ENCODE results near the gene TADA2B.

The TADA2B gene

GRCh38 chr4:7043284-7044136 is at the start of gene TADA2B:
TADA2B (plus strand) TSS chr4:7043372; CDS start chr4:7043580, 208 bp downstream.
- peak within 1 kb of the TSS; percentile 56 for H3K4me3 ChIP-seq (ENCODE audit: low read length)
- H3K36me3 ChIP-seq (ENCODE audit: control insufficient read depth, insufficient read depth, low read length), result no peaks in the 10 kb centered on the region
- peaks cover 40% of the 10 kb centered on the region for H3K4me1 ChIP-seq (ENCODE audit: control insufficient read depth, insufficient read depth, low read length)
- H3K9me3 ChIP-seq (ENCODE audit: control insufficient read depth, low read length), result no peaks in the 10 kb centered on the region
- H3K27me3 ChIP-seq (ENCODE audit: control insufficient read depth, insufficient read depth, low read length), result no peaks in the 10 kb centered on the region
- peak within 1 kb of the TSS; percentile 89 for H3K9ac ChIP-seq (ENCODE audit: low read length)

- H3K27me3 ChIP-seq (ENCODE audit: control insufficient read depth, insufficient read depth, low read length), result no peaks in the 10 kb centered on the region
- H3K4me3 ChIP-seq (ENCODE audit: low read length), result no peak overlapping the region
- H3K4me1 ChIP-seq (ENCODE audit: control insufficient read depth, insufficient read depth, low read length), result peaks cover 27% of the 10 kb centered on the region
- H3K9me3 ChIP-seq (ENCODE audit: control insufficient read depth, low read length), result no peaks in the 10 kb centered on the region
- H3K36me3 ChIP-seq (ENCODE audit: control insufficient read depth, insufficient read depth, low read length), result peaks cover 4% of the 10 kb centered on the region
- H3K9ac ChIP-seq (ENCODE audit: low read length), result no peak overlapping the region
Measured at GRCh38 chr4:6996481-6996880, 46.7 kb upstream of the TADA2B start.

- H3K9ac ChIP-seq (ENCODE audit: low read length), result no peak overlapping the region
- no peak overlapping the region for H3K4me3 ChIP-seq (ENCODE audit: low read length)
- no peaks in the 10 kb centered on the region for H3K27me3 ChIP-seq (ENCODE audit: control insufficient read depth, insufficient read depth, low read length)
- H3K36me3 ChIP-seq (ENCODE audit: control insufficient read depth, insufficient read depth, low read length), result peaks cover 4% of the 10 kb centered on the region
- no peaks in the 10 kb centered on the region for H3K9me3 ChIP-seq (ENCODE audit: control insufficient read depth, low read length)
- H3K4me1 ChIP-seq (ENCODE audit: control insufficient read depth, insufficient read depth, low read length), result peaks cover 7% of the 10 kb centered on the region
Measured at GRCh38 chr4:6999172-7000086, 43.7 kb upstream of the TADA2B start.

- Histone ChIP-seq H3K36me3 (ENCODE audit: control insufficient read depth, insufficient read depth, low read length) (peaks cover 4% of the 10 kb centered on the region), H3K27me3 (ENCODE audit: control insufficient read depth, insufficient read depth, low read length) (no peaks in the 10 kb centered on the region), H3K9me3 (ENCODE audit: control insufficient read depth, low read length) (no peaks in the 10 kb centered on the region), H3K4me3 (ENCODE audit: low read length) (no peak overlapping the region), H3K4me1 (ENCODE audit: control insufficient read depth, insufficient read depth, low read length) (peaks cover 7% of the 10 kb centered on the region), H3K9ac (ENCODE audit: low read length) (no peak overlapping the region)
Measured at GRCh38 chr4:7000421-7001176, 42.6 kb upstream of the TADA2B start.

GRCh38 chr4:7001271-7001670 is 41.9 kb upstream of the TADA2B start:
- no peaks in the 10 kb centered on the region for H3K9me3 ChIP-seq (ENCODE audit: control insufficient read depth, low read length)
- no peak overlapping the region for H3K4me3 ChIP-seq (ENCODE audit: low read length)
- H3K27me3 ChIP-seq (ENCODE audit: control insufficient read depth, insufficient read depth, low read length), result no peaks in the 10 kb centered on the region
- H3K4me1 ChIP-seq (ENCODE audit: control insufficient read depth, insufficient read depth, low read length), result peaks cover 7% of the 10 kb centered on the region
- no peak overlapping the region for H3K9ac ChIP-seq (ENCODE audit: low read length)
- H3K36me3 ChIP-seq (ENCODE audit: control insufficient read depth, insufficient read depth, low read length), result peaks cover 4% of the 10 kb centered on the region

- H3K27me3 ChIP-seq (ENCODE audit: control insufficient read depth, insufficient read depth, low read length), result no peaks in the 10 kb centered on the region
- no peaks in the 10 kb centered on the region for H3K36me3 ChIP-seq (ENCODE audit: control insufficient read depth, insufficient read depth, low read length)
- H3K9me3 ChIP-seq (ENCODE audit: control insufficient read depth, low read length), result no peaks in the 10 kb centered on the region
- no peak overlapping the region for H3K4me3 ChIP-seq (ENCODE audit: low read length)
- H3K4me1 ChIP-seq (ENCODE audit: control insufficient read depth, insufficient read depth, low read length), result peaks cover 7% of the 10 kb centered on the region
- no peak overlapping the region for H3K9ac ChIP-seq (ENCODE audit: low read length)
Measured at GRCh38 chr4:7002336-7002735, 40.8 kb upstream of the TADA2B start.

- Histone ChIP-seq H3K36me3 (ENCODE audit: control insufficient read depth, insufficient read depth, low read length) (no peaks in the 10 kb centered on the region), H3K9me3 (ENCODE audit: control insufficient read depth, low read length) (no peaks in the 10 kb centered on the region), H3K27me3 (ENCODE audit: control insufficient read depth, insufficient read depth, low read length) (no peaks in the 10 kb centered on the region), H3K4me1 (ENCODE audit: control insufficient read depth, insufficient read depth, low read length) (peaks cover 7% of the 10 kb centered on the region), H3K9ac (ENCODE audit: low read length) (no peak overlapping the region), H3K4me3 (ENCODE audit: low read length) (no peak overlapping the region)
Measured at GRCh38 chr4:7003176-7003878, 39.8 kb upstream of the TADA2B start.

GRCh38 chr4:7003879-7004240 is 39.3 kb upstream of the TADA2B start:
- no peak overlapping the region for H3K4me3 ChIP-seq (ENCODE audit: low read length)
- no peak overlapping the region for H3K9ac ChIP-seq (ENCODE audit: low read length)
- H3K36me3 ChIP-seq (ENCODE audit: control insufficient read depth, insufficient read depth, low read length), result peaks cover under 1% of the 10 kb centered on the region

GRCh38 chr4:7004331-7004730 is 38.8 kb upstream of the TADA2B start:
- peaks cover 5% of the 10 kb centered on the region for H3K4me1 ChIP-seq (ENCODE audit: control insufficient read depth, insufficient read depth, low read length)

More at GRCh38 chr4:7003879-7004240, 39.3 kb upstream of the TADA2B start:
- Histone ChIP-seq H3K27me3 (ENCODE audit: control insufficient read depth, insufficient read depth, low read length) (no peaks in the 10 kb centered on the region), H3K4me1 (ENCODE audit: control insufficient read depth, insufficient read depth, low read length) (peaks cover 7% of the 10 kb centered on the region), H3K9me3 (ENCODE audit: control insufficient read depth, low read length) (no peaks in the 10 kb centered on the region)

GRCh38 chr4:7005571-7005970 is 37.6 kb upstream of the TADA2B start:
- Histone ChIP-seq H3K27me3 (ENCODE audit: control insufficient read depth, insufficient read depth, low read length) (no peaks in the 10 kb centered on the region), H3K9ac (ENCODE audit: low read length) (no peak overlapping the region), H3K4me3 (ENCODE audit: low read length) (no peak overlapping the region), H3K9me3 (ENCODE audit: control insufficient read depth, low read length) (no peaks in the 10 kb centered on the region), H3K36me3 (ENCODE audit: control insufficient read depth, insufficient read depth, low read length) (peaks cover 3% of the 10 kb centered on the region), H3K4me1 (ENCODE audit: control insufficient read depth, insufficient read depth, low read length) (no peaks in the 10 kb centered on the region)

More at GRCh38 chr4:7004331-7004730, 38.8 kb upstream of the TADA2B start:
- Histone ChIP-seq H3K27me3 (ENCODE audit: control insufficient read depth, insufficient read depth, low read length) (no peaks in the 10 kb centered on the region), H3K9me3 (ENCODE audit: control insufficient read depth, low read length) (no peaks in the 10 kb centered on the region), H3K36me3 (ENCODE audit: control insufficient read depth, insufficient read depth, low read length) (peaks cover 3% of the 10 kb centered on the region), H3K9ac (ENCODE audit: low read length) (no peak overlapping the region), H3K4me3 (ENCODE audit: low read length) (no peak overlapping the region)

GRCh38 chr4:7006411-7006810 is 36.8 kb upstream of the TADA2B start:
- H3K9ac ChIP-seq (ENCODE audit: low read length), result no peak overlapping the region
- peaks cover 3% of the 10 kb centered on the region for H3K36me3 ChIP-seq (ENCODE audit: control insufficient read depth, insufficient read depth, low read length)
- H3K4me1 ChIP-seq (ENCODE audit: control insufficient read depth, insufficient read depth, low read length), result no peaks in the 10 kb centered on the region
- no peaks in the 10 kb centered on the region for H3K27me3 ChIP-seq (ENCODE audit: control insufficient read depth, insufficient read depth, low read length)
- H3K4me3 ChIP-seq (ENCODE audit: low read length), result no peak overlapping the region
- no peaks in the 10 kb centered on the region for H3K9me3 ChIP-seq (ENCODE audit: control insufficient read depth, low read length)
